ENCODE measurements around the gene ENGASE. TPM values are rescaled to one million over a fixed set of nuclear protein-coding genes. Genes with fewer than 3 reads are reported as not detected.

ENGASE gene
- polyA plus RNA-seq, 1 of the 3 experiments (the other 2 are of a cell fraction), result 30.1 TPM

- no peak for DNase-seq
- Histone ChIP-seq H4K20me1 (ENCODE audit: insufficient read depth) (no peaks in the 10 kb centered on the region), H3K9ac (no peak overlapping the region), H3K79me2 (ENCODE audit: insufficient read depth) (no peaks in the 10 kb centered on the region), H2AFZ (ENCODE audit: low read depth) (no peak overlapping the region), H3K4me1 (ENCODE audit: control insufficient read depth in 1 of 2, insufficient read depth in 2 of 2, low read depth in 1 of 2, low read length in 1 of 2) (no peaks in the 10 kb centered on the region), H3F3A (replicated peaks; ENCODE audit: insufficient read depth) (no peaks in the 10 kb centered on the region), H3K27ac (ENCODE audit: low read depth in 2 of 2, low read length in 1 of 2) (no peak overlapping the region), H3K9me2 (no peaks in the 10 kb centered on the region), H3K27me3 (ENCODE audit: insufficient read depth) (no peaks in the 10 kb centered on the region), H3K4me3 (ENCODE audit: low read depth in 2 of 2, low read length in 1 of 2) (no peak overlapping the region), H3K36me3 (replicated peaks in 1 of 2; ENCODE audit: control insufficient read depth in 1 of 2, insufficient read depth in 2 of 2, low read length in 1 of 2) (no peaks in the 10 kb centered on the region), H3K9me3 (no peaks in the 10 kb centered on the region), H3K4me2 (no peak overlapping the region)
- TF ChIP-seq USF1 (IDR thresholded peaks at IDR 0.05; ENCODE audit: borderline replicate concordance, low read depth) (no peak), RFX5 (IDR thresholded peaks at IDR 0.05; ENCODE audit: low read length) (no peak), CHD2 (IDR thresholded peaks at IDR 0.05; ENCODE audit: low read length, partially characterized antibody) (no peak), FOSL2 (IDR thresholded peaks at IDR 0.05; ENCODE audit: borderline replicate concordance, low read depth) (no peak), NFIC (IDR thresholded peaks at IDR 0.05; ENCODE audit: borderline replicate concordance) (no peak), MXI1 (IDR thresholded peaks at IDR 0.05; ENCODE audit: low read depth, low read length) (no peak), SMC3 (IDR thresholded peaks at IDR 0.05; ENCODE audit: low read depth, low read length) (no peak), TAF1 (IDR thresholded peaks at IDR 0.05; ENCODE audit: borderline replicate concordance, low read depth, low read length) (no peak), RCOR1 (IDR thresholded peaks at IDR 0.05; ENCODE audit: low read length) (no peak), GATA2 (CRISPR knock-in tag; IDR thresholded peaks at IDR 0.05) (no peak), EP300 (IDR thresholded peaks at IDR 0.05; ENCODE audit: borderline replicate concordance in 1 of 2, low read depth in 1 of 2, low read length in 1 of 2) (no peak), USF2 (IDR thresholded peaks at IDR 0.05; ENCODE audit: borderline replicate concordance, low read depth, low read length) (no peak), NRF1 (IDR thresholded peaks at IDR 0.05; ENCODE audit: low read depth, low read length) (no peak), GABPA (IDR thresholded peaks at IDR 0.05; ENCODE audit: low read depth) (no peak), FOXM1 (IDR thresholded peaks at IDR 0.05; ENCODE audit: low read depth) (no peak), JUND (IDR thresholded peaks at IDR 0.05) (no peak), YY1 (IDR thresholded peaks at IDR 0.05; ENCODE audit: low read depth) (no peak), CTCF (IDR thresholded peaks at IDR 0.05) (no peak)
- WGBS (ENCODE audit: low lambda C conversion rate), result 34% methylated on average over 2 of the region's 2 CpGs
- ChIA-PET CTCF (interaction anchor here (1.1 to 25.7 kb wide), 6 partner anchors 9 to 337 kb away, joined by 5 to 529 read pairs (median 114); partner anchors contain the start of gene C1QTNF1), POLR2A (no interaction called here)
Measured at GRCh38 chr17:79054200-79054960, 20.2 kb upstream of the ENGASE start.
